Bronchial epithelial cell (primary cell): Measurements from ENCODE around the gene CD8B2. TPM values are rescaled to one million over a fixed set of nuclear protein-coding genes. Genes with fewer than 3 reads are reported as not detected.

Experiments
- DNase-seq: peaks from one replicate; pipeline ENCODE4 v3.0.0-alpha.2; 2010; ENCODE audit warnings: low read depth
- FAIRE-seq: peaks from 2 replicates; lab custom pipeline; 2011; peaks lifted over from hg19 to GRCh38; lab: Jason Lieb, UNC
- H3K27me3 ChIP-seq: 2 replicates; pipeline ENCODE4 v1.5.1; 2011; ENCODE audit warnings: low read length; ENCODE audit not compliant: control insufficient read depth, insufficient read depth
- H3K36me3 ChIP-seq: 2 replicates; pipeline ENCODE4 v1.5.1; 2011; ENCODE audit warnings: low read length; ENCODE audit not compliant: control insufficient read depth, insufficient read depth
- H3K4me3 ChIP-seq: 2 replicates; pipeline ENCODE4 v1.5.1; 2011; ENCODE audit warnings: mild to moderate bottlenecking, low read depth, low read length, control low read depth
- total RNA-seq: library from RNA; depleted of rRNA; stranded (reverse); fragments of >200 nt; gene quantifications from 2 replicates; pipeline ENCODE4 v1.2.1, GENCODE V29; 2014
- TF ChIP-seq, protein P1 (sequence below): IDR thresholded peaks from 2 replicates; pipeline ENCODE4 v1.5.1; 2011; ENCODE audit warnings: mild to moderate bottlenecking, moderate library complexity, low read length, control low read depth, inconsistent platforms; ENCODE audit not compliant: insufficient read depth, severe bottlenecking

CD8B2 gene
- total RNA-seq, 1 donor from 2014 or later: not detected

- no peaks in the 10 kb centered on the region for H3K27me3 ChIP-seq
- TF ChIP-seq, protein P1, sequence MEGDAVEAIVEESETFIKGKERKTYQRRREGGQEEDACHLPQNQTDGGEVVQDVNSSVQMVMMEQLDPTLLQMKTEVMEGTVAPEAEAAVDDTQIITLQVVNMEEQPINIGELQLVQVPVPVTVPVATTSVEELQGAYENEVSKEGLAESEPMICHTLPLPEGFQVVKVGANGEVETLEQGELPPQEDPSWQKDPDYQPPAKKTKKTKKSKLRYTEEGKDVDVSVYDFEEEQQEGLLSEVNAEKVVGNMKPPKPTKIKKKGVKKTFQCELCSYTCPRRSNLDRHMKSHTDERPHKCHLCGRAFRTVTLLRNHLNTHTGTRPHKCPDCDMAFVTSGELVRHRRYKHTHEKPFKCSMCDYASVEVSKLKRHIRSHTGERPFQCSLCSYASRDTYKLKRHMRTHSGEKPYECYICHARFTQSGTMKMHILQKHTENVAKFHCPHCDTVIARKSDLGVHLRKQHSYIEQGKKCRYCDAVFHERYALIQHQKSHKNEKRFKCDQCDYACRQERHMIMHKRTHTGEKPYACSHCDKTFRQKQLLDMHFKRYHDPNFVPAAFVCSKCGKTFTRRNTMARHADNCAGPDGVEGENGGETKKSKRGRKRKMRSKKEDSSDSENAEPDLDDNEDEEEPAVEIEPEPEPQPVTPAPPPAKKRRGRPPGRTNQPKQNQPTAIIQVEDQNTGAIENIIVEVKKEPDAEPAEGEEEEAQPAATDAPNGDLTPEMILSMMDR: no peak
- no peak for FAIRE-seq
- H3K4me3 ChIP-seq: no peak overlapping the region
- no peaks in the 10 kb centered on the region for H3K36me3 ChIP-seq
- DNase-seq: no peak
These were observed 29.3 kb downstream of the CD8B2 start for GRCh38 chr2:106516436-106516835.

DNA sequence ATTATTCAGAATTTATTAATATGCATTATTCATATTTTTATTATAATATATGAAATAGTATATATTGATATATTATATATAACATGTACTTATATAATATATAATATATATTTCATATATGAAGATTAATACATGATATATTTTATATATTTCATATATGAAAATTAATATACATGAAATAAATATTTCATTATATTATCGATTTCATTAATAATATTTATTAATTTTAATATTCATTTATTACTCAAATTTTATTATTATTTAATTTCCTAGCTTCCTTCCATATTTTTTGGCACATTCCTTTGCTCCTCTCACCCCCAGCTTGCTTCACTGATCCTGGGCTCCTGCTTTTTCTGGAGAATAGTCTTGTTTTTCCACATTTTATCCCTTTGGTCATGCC lies 29.7 kb downstream of the CD8B2 start:
- H3K4me3 ChIP-seq: no peak overlapping the region
- no peaks in the 10 kb centered on the region for H3K36me3 ChIP-seq
- FAIRE-seq (no peak), DNase-seq (no peak)
- H3K27me3 ChIP-seq: no peaks in the 10 kb centered on the region
- TF ChIP-seq, protein P1: no peak

- TF ChIP-seq, protein P1: no peak
- FAIRE-seq (no peak), DNase-seq (no peak)
- H3K36me3 ChIP-seq: no peaks in the 10 kb centered on the region
- H3K4me3 ChIP-seq: no peak overlapping the region
- no peaks in the 10 kb centered on the region for H3K27me3 ChIP-seq
These were observed 30.2 kb downstream of the CD8B2 start for GRCh38 chr2:106517329-106517728.

DNA sequence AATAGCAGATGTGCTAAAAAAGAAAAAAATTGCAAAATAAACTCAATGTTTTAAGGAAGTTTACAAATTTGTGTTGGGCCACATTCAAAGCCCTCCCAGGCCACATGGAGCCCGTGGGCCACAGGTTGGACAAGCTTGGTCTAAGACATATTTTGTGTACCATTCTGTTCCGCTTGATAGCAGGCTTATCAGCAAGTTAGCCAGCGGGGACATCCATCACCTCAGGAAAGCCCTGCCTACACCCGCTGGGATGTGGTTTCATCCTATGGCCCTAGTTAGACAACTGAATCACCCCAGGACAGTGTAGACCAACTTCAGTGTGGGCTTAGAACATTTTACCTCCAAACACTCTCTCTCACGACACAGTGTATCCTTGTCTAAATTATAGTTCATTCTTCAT lies 32.6 kb downstream of the CD8B2 start:
- no peaks in the 10 kb centered on the region for H3K36me3 ChIP-seq
- TF ChIP-seq, protein P1: no peak
- H3K4me3 ChIP-seq: no peak overlapping the region
- DNase-seq: no peak
- no peaks in the 10 kb centered on the region for H3K27me3 ChIP-seq
- FAIRE-seq: no peak

GRCh38 chr2:106521016-106521415 lies 33.9 kb downstream of the CD8B2 start:
- no peak for DNase-seq

More at GRCh38 chr2:106521016-106521415, 33.9 kb downstream of the CD8B2 start:
- Histone ChIP-seq H3K27me3 (no peaks in the 10 kb centered on the region), H3K36me3 (no peaks in the 10 kb centered on the region), H3K4me3 (no peak overlapping the region)
- TF ChIP-seq, protein P1: no peak
- no peak for FAIRE-seq
